GM12878 (cell line): ENCODE results near the gene LRIT1. TPM values are rescaled to one million over a fixed set of nuclear protein-coding genes. Genes with fewer than 3 reads are reported as not detected.
A peak's percentile ranks its signal among the peaks of the same experiment; 100 is the strongest.

Experiments
- ATAC-seq: fragments of 200-7000 bp; cut with Tn5 transposase; 3 replicates; pipeline ENCODE4 v1.9.1; 2020; ENCODE audit warnings: mild to moderate bottlenecking, moderate library complexity
- BruUV-seq: library from RNA; stranded (reverse); fragments of 400-500 nt; replicated peaks from 2 replicates; lab custom pipeline; 2021; lab: Mats Ljungman, UMichigan
- CTCF ChIA-PET: fragments of 300-600 bp; sonication (Branson Sonifier 250); formaldehyde crosslinking; extraction: SDS; loops from one replicate; lab custom pipeline; 2021; ENCODE audit warnings: inconsistent platforms; lab: Yijun Ruan, JAX
- POLR2A ChIA-PET: fragments of 350-600 bp; formaldehyde crosslinking; extraction: SDS; loops from one replicate; lab custom pipeline; 2021; ENCODE audit warnings: inconsistent platforms; lab: Charles Lee
- RAD21 ChIA-PET: fragments of 300-600 bp; sonication (Branson Sonifier 250); formaldehyde crosslinking; loops from one replicate; lab custom pipeline; 2023; ENCODE audit warnings: antibody characterized with exemption; ENCODE audit not compliant: unreplicated experiment; lab: Charles Lee
- SMC1A ChIA-PET: fragments of 300-600 bp; sonication (Branson Sonifier 250); formaldehyde crosslinking; loops from one replicate; lab custom pipeline; 2023; ENCODE audit not compliant: unreplicated experiment, uncharacterized antibody; lab: Charles Lee
- DNase-seq: peaks from one replicate; pipeline ENCODE4 v3.0.0-alpha.2; 2011; ENCODE audit warnings: low read depth, low spot score
- FAIRE-seq: peaks from 3 replicates; lab custom pipeline; 2011; peaks lifted over from hg19 to GRCh38; lab: Jason Lieb, UNC
- H2AFZ ChIP-seq: 2 replicates; pipeline ENCODE4 v1.6.0; 2011; ENCODE audit warnings: low read depth, low read length, control low read depth; ENCODE audit not compliant: control insufficient read depth
- H3K27ac ChIP-seq: 2 replicates; pipeline ENCODE4 v1.5.1; 2011; ENCODE audit warnings: control low read depth; ENCODE audit not compliant: control insufficient read depth, insufficient read depth
- H3K27me3 ChIP-seq, 2 experiments: replicated peaks in 1 of 2; 2 replicates each; pipeline versions ENCODE4 v1.6.0 to v1.6.1; 2011; ENCODE audit warnings: low read length in 1 of 2; ENCODE audit not compliant: control insufficient read depth in 2 of 2, insufficient read depth in 2 of 2
- H3K36me3 ChIP-seq, 2 experiments: 2 replicates each; pipeline ENCODE4 v1.5.1; 2011; ENCODE audit warnings: low read length in 1 of 2; ENCODE audit not compliant: control insufficient read depth in 2 of 2, insufficient read depth in 2 of 2
- H3K4me1 ChIP-seq: 2 replicates; pipeline ENCODE4 v1.6.1; 2011; ENCODE audit warnings: mild to moderate bottlenecking, low read length, moderate library complexity, mixed read lengths; ENCODE audit not compliant: control insufficient read depth, insufficient read depth
- H3K4me2 ChIP-seq: 2 replicates; pipeline ENCODE4 v1.6.0; 2011; ENCODE audit warnings: control low read depth; ENCODE audit not compliant: control insufficient read depth, insufficient read depth
- H3K4me3 ChIP-seq: fragments of 200-600 bp; sonication (generic); 2 replicates; pipeline ENCODE4 v1.5.1; 2016
- H3K79me2 ChIP-seq: 2 replicates; pipeline ENCODE4 v1.6.0; 2011; ENCODE audit warnings: low read length; ENCODE audit not compliant: control insufficient read depth, insufficient read depth
- H3K9ac ChIP-seq: 2 replicates; pipeline ENCODE4 v1.8.0; 2011; ENCODE audit warnings: low read length, control low read depth, mixed read lengths; ENCODE audit not compliant: control insufficient read depth, insufficient read depth
- H3K9me3 ChIP-seq: replicated peaks from 3 replicates; pipeline ENCODE4 v1.5.1; 2011; ENCODE audit warnings: mild to moderate bottlenecking, low read length; ENCODE audit not compliant: control insufficient read depth, insufficient read depth
- H4K20me1 ChIP-seq: 2 replicates; pipeline ENCODE4 v1.6.0; 2011; ENCODE audit not compliant: control insufficient read depth, insufficient read depth
- BMI1 ChIP-seq: fragments of 450-650 bp; IDR thresholded peaks from 2 replicates; pipeline ENCODE4 v1.6.1; 2016; ENCODE audit warnings: mild to moderate bottlenecking, moderate library complexity, borderline replicate concordance
- CBX5 ChIP-seq: sonication (generic); IDR thresholded peaks from 2 replicates; pipeline ENCODE4 v1.6.1; 2016; ENCODE audit warnings: low read depth, moderate library complexity, mild to moderate bottlenecking, inconsistent platforms
- CEBPB ChIP-seq, 2 experiments: fragments of 150-350 bp in 1 of 2; IDR thresholded peaks; 2 replicates each; pipeline ENCODE4 v1.6.1; 2012 to 2014; ENCODE audit warnings: low read depth in 2 of 2, low read length in 2 of 2, borderline replicate concordance in 1 of 2, inconsistent platforms in 1 of 2
- EZH2 ChIP-seq: IDR thresholded peaks from 2 replicates; pipeline ENCODE4 v1.6.1; 2012; ENCODE audit warnings: low read depth, mild to moderate bottlenecking, control low read depth, inconsistent platforms, low read length, borderline replicate concordance; ENCODE audit not compliant: control insufficient read depth
- HDAC6 ChIP-seq: fragments of 200-600 bp; sonication (generic); IDR thresholded peaks from one replicate; pipeline ENCODE4 v1.8.0; 2017; ENCODE audit warnings: antibody characterized with exemption; ENCODE audit not compliant: unreplicated experiment
- NBN ChIP-seq: fragments of 450-650 bp; IDR thresholded peaks from 2 replicates; pipeline ENCODE4 v1.6.1; 2016
- RAD21 ChIP-seq: IDR thresholded peaks from 2 replicates; pipeline ENCODE4 v1.6.1; 2011; ENCODE audit warnings: mild to moderate bottlenecking, low read depth, low read length, moderate library complexity; ENCODE audit not compliant: insufficient read depth
- RCOR1 ChIP-seq: conservative IDR thresholded peaks from 2 replicates; pipeline ENCODE4 v1.6.1; 2012; ENCODE audit warnings: low read depth, low read length, improper control_type of control experiment
- SIX5 ChIP-seq: IDR thresholded peaks from 2 replicates; pipeline ENCODE4 v1.6.1; 2011; ENCODE audit warnings: mild to moderate bottlenecking, low read depth, low read length, moderate library complexity; ENCODE audit not compliant: severe bottlenecking
- SMC3 ChIP-seq: IDR thresholded peaks from 2 replicates; pipeline ENCODE4 v1.6.1; 2011; ENCODE audit warnings: low read length, improper control_type of control experiment, borderline replicate concordance
- SPI1 ChIP-seq: IDR thresholded peaks from 2 replicates; pipeline ENCODE4 v1.6.1; 2011; ENCODE audit warnings: low read depth, mild to moderate bottlenecking, low read length, moderate library complexity, borderline replicate concordance; ENCODE audit not compliant: insufficient read depth
- SREBF1 ChIP-seq: IDR thresholded peaks from 2 replicates; pipeline ENCODE4 v1.6.1; 2012; ENCODE audit warnings: mild to moderate bottlenecking, low read length
- YY1 ChIP-seq: IDR thresholded peaks from 2 replicates; pipeline ENCODE4 v1.6.1; 2011; ENCODE audit warnings: low read depth, mild to moderate bottlenecking, low read length
- ZBTB40 ChIP-seq: fragments of 450-650 bp; IDR thresholded peaks from 2 replicates; pipeline ENCODE4 v1.6.1; 2016; ENCODE audit warnings: mild to moderate bottlenecking, moderate library complexity, borderline replicate concordance
- WGBS: methylation state at CpG from one replicate; pipeline ENCODE4 v1.1.6; 2016; ENCODE audit warnings: low lambda C conversion rate; ENCODE audit not compliant: insufficient replicate concordance, insufficient coverage; ENCODE audit errors: missing lambda C conversion rate; 5-methylcytosine and 5-hydroxymethylcytosine counted together
- in situ Hi-C: fragments of 300-500 bp; cut with MboI; formaldehyde crosslinking; loops from 9 replicates; pipeline ENCODE4 v1.14.3; 2018; ENCODE audit warnings: mixed read lengths
- intact Hi-C: fragments of 100-400 bp; cut with micrococcal nuclease; formaldehyde crosslinking; loops from one replicate; pipeline ENCODE4 v1.14.2; 2022; ENCODE audit not compliant: unreplicated experiment
- polyA plus RNA-seq, 11 experiments: library from polyadenylated mRNA; depleted of rRNA in 4 of 11; unstranded in 6 of 11; stranded (reverse) in 5 of 11; fragments of >200 nt; fragmentation: Nextera tagmentation in 4 of 11; fragmentation: Illumina TruSeq in 1 of 11; extraction: Ambion mirVana in 4 of 11; extraction: Trizol in 1 of 11; gene quantifications; 1 replicate in 1 of 11; 2 replicates in 10 of 11; pipeline versions ENCODE4 v1.2.1 to v1.2.3, GENCODE V29; 2011 to 2016; ENCODE audit warnings: inconsistent platforms in 2 of 11, missing spikeins in 2 of 11, low read depth in 1 of 11
- total RNA-seq, 4 experiments: library from RNA; depleted of rRNA in 3 of 4; stranded (reverse); fragments of >200 nt in 3 of 4; fragmentation: Illumina TruSeq in 1 of 4; extraction: Trizol in 1 of 4; gene quantifications; 2 replicates each; pipeline versions ENCODE4 v1.2.1 to v1.2.3, GENCODE V29; 2013 to 2021

The LRIT1 gene
- total and polyA plus RNA-seq, 10 of the 15 experiments (the other 5 are each of a cell fraction or from before 2014, with no cell fraction given), result not detected

DNA sequence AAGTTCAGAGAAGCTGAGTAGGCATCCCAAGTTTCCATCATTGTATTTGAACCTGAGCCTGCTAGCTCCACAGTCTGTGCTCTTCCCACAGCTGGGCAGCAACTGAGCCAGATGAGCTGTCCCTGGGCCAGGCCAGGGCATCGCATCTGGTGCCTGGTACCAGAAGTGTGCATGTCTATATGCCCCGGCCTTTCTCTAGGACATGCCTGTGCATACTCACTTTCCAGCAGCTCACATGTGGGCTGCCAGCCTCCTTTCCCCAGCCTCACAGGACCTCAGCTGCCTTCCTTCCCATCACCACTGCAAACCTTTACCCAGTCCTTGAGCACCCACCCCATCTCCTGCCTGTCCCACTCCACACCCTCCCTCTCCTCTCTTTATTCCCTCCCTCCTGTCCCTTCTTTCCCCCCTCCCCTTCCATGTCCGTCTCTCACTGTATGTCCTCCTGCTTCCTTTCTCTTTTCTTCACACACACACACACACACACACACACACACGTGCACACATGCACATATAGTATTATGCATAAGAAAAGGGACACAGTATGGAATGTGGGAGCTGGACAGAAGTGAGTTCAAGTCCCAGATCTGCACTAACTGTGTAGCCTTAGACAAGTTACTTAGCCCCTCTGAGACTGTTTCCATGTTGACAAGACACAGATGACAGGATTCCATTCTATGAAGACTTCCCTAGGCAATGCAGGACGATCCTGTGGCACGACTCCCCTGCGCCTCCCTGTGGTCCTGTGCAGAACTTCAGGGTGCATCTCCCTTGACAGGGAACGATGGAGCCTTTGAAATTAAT is 36.1 kb downstream of the LRIT1 start (continued):
- TF ChIP-seq RAD21 (peak; percentile 94), NBN (0 out of 2 replicates have a peak, but pooled peaks have one; percentile 48), YY1 (0 out of 2 replicates have a peak, but pooled peaks have one; percentile 47), EZH2 (no peak), CBX5 (no peak), SMC3 (peak; percentile 98), SIX5 (no peak), HDAC6 (no peak), SPI1 (0 out of 2 replicates have a peak, but pooled peaks have one; percentile 10)

- Histone ChIP-seq H3K9me3 (no peaks in the 10 kb centered on the region), H3K9ac (no peak overlapping the region), H2AFZ (no peak overlapping the region), H3K79me2 (no peaks in the 10 kb centered on the region), H3K27me3 (peaks cover 0 to 7% of the 10 kb centered on the region in 2 experiments), H3K4me1 (no peaks in the 10 kb centered on the region), H3K4me2 (no peak overlapping the region), H3K4me3 (no peak overlapping the region)
- intact Hi-C loops, result loop anchor here (1.0 to 5.0 kb wide), 4 partner anchors 44 to 317 kb away; no protein-coding TSS in a partner anchor
- no TSS peak for BruUV-seq
- WGBS, result 64% methylated on average over 4 of the region's 4 CpGs
- SMC1A ChIA-PET, result interaction anchor here (1.2 to 15.0 kb wide), 10 partner anchors 10 to 63 kb away, joined by 3 to 155 read pairs (median 7); partner anchors contain the start of gene GPR15LG
- DNase-seq (no peak), ATAC-seq (no peak), FAIRE-seq (no peak)
- CTCF ChIA-PET, result interaction anchor here (0.8 to 28.3 kb wide), 16 partner anchors 10 to 178 kb away, joined by 3 to 788 read pairs (median 4); partner anchors contain the start of genes CDHR1, GHITM and GPR15LG
- RAD21 ChIA-PET, result interaction anchor here (0.8 to 2.4 kb wide), 8 partner anchors 9 to 65 kb away, joined by 3 to 18 read pairs (median 7); partner anchors contain the start of gene GHITM
- TF ChIP-seq BMI1, result no peak
- TF ChIP-seq CEBPB (IDR thresholded peaks at IDR 0.05; ENCODE audit: borderline replicate concordance in 1 of 2, low read depth in 2 of 2, low read length in 2 of 2), result no peak
- TF ChIP-seq SIX5, result no peak
- no peak for TF ChIP-seq SREBF1
- no peak for TF ChIP-seq ZBTB40
- TF ChIP-seq RCOR1, result no peak
- TF ChIP-seq, all 136 proteins: peak for 0
- in situ Hi-C loops, result loop anchor here (10.0 kb wide), 1 partner anchor 60 kb away; no protein-coding TSS in a partner anchor
- POLR2A ChIA-PET, result interaction anchor here (1.0 to 1.1 kb wide), 2 partner anchors 56 to 58 kb away, joined by 3 read pairs; no protein-coding TSS in a partner anchor
- Histone ChIP-seq H3K36me3 (no peaks in the 10 kb centered on the region), H4K20me1 (no peaks in the 10 kb centered on the region), H3K27ac (no peak overlapping the region)
These were observed 36.7 kb downstream of the LRIT1 start for GRCh38 chr10:84204610-84205009.
